OCI-LY1 (cell line): ENCODE results near the gene COLGALT1.

Experiments
- H2AFZ ChIP-seq: fragments of 200-600 bp; sonication (generic), shearing (Covaris generic); 2 replicates; pipeline ENCODE4 v1.6.0; 2014; ENCODE audit warnings: antibody characterized with exemption, mild to moderate bottlenecking, low read length
- H3F3A ChIP-seq: fragments of 200-600 bp; sonication (generic), shearing (Covaris generic); 2 replicates; pipeline ENCODE4 v1.6.0; 2014; ENCODE audit warnings: mild to moderate bottlenecking, antibody characterized with exemption, low read length, moderate library complexity; ENCODE audit not compliant: insufficient read depth
- H3K27ac ChIP-seq: fragments of 200-600 bp; sonication (generic); 2 replicates; pipeline ENCODE4 v1.5.1; 2014; ENCODE audit warnings: low read length, mixed run types, mild to moderate bottlenecking, low read depth; ENCODE audit not compliant: poor library complexity, severe bottlenecking
- H3K27me3 ChIP-seq: fragments of 200-600 bp; sonication (generic); 2 replicates; pipeline ENCODE4 v1.6.0; 2014; ENCODE audit warnings: antibody characterized with exemption, mild to moderate bottlenecking, low read length, moderate library complexity; ENCODE audit not compliant: insufficient read depth
- H3K36me3 ChIP-seq: fragments of 200-600 bp; sonication (generic); 2 replicates; pipeline ENCODE4 v1.6.1; 2014; ENCODE audit warnings: mild to moderate bottlenecking, antibody characterized with exemption, low read length, moderate library complexity, mixed read lengths; ENCODE audit not compliant: insufficient read depth
- H3K4me1 ChIP-seq: fragments of 200-600 bp; sonication (generic); 2 replicates; pipeline ENCODE4 v1.5.1; 2014; ENCODE audit warnings: mild to moderate bottlenecking, low read length, moderate library complexity; ENCODE audit not compliant: insufficient read depth, severe bottlenecking
- H3K4me2 ChIP-seq: fragments of 200-600 bp; sonication (generic), shearing (Covaris generic); 2 replicates; pipeline ENCODE4 v1.6.1; 2014; ENCODE audit warnings: low read length
- H3K4me3 ChIP-seq: fragments of 200-600 bp; sonication (generic); 2 replicates; pipeline ENCODE4 v1.5.1; 2014; ENCODE audit warnings: low read length, low read depth, mild to moderate bottlenecking, mixed read lengths; ENCODE audit not compliant: poor library complexity, severe bottlenecking
- H3K79me2 ChIP-seq: fragments of 200-600 bp; shearing (Covaris generic); 2 replicates; pipeline ENCODE4 v1.6.1; 2016; ENCODE audit warnings: mixed run types, low read length, mixed read lengths; ENCODE audit not compliant: insufficient read depth
- H3K9ac ChIP-seq: fragments of 200-600 bp; sonication (generic), shearing (Covaris generic); 2 replicates; pipeline ENCODE4 v1.6.1; 2014; ENCODE audit warnings: mild to moderate bottlenecking, low read length, mixed read lengths
- H3K9me2 ChIP-seq: fragments of 200-600 bp; sonication (generic), shearing (Covaris generic); 2 replicates; pipeline ENCODE4 v1.6.1; 2014; ENCODE audit warnings: low read depth, mild to moderate bottlenecking, low read length, mixed read lengths
- H3K9me3 ChIP-seq: fragments of 200-600 bp; shearing (Covaris generic); 2 replicates; pipeline ENCODE4 v1.6.1; 2014; ENCODE audit warnings: low read length, mixed read lengths
- H4K20me1 ChIP-seq: fragments of 200-600 bp; sonication (generic), shearing (Covaris generic); 2 replicates; pipeline ENCODE4 v1.6.0; 2016; ENCODE audit warnings: mild to moderate bottlenecking, low read length; ENCODE audit not compliant: insufficient read depth
- CTCF ChIP-seq: fragments of 200-600 bp; sonication (generic), shearing (Covaris generic); IDR thresholded peaks from 2 replicates; pipeline ENCODE4 v1.5.1; 2017; ENCODE audit warnings: mild to moderate bottlenecking, antibody characterized with exemption, low read length, moderate library complexity, mixed read lengths
- EZH2 ChIP-seq: fragments of 200-600 bp; sonication (generic), shearing (Covaris generic); IDR thresholded peaks from 2 replicates; pipeline ENCODE4 v1.8.0; 2017; ENCODE audit warnings: borderline replicate concordance, mixed run types, mild to moderate bottlenecking, antibody characterized with exemption, low read length, moderate library complexity, mixed read lengths

COLGALT1 gene

GRCh38 chr19:17572638-17573037 lies 17.2 kb downstream of the COLGALT1 start:
- no peaks in the 10 kb centered on the region for H3K27me3 ChIP-seq
- H3K36me3 ChIP-seq, result peaks cover 63% of the 10 kb centered on the region
- H3K9ac ChIP-seq, result no peak overlapping the region

GRCh38 chr19:17575871-17576757 lies 20.7 kb downstream of the COLGALT1 start:
- Histone ChIP-seq H3K27ac (no peak overlapping the region), H3K79me2 (no peaks in the 10 kb centered on the region), H3K9me2 (no peaks in the 10 kb centered on the region), H3K36me3 (peaks cover 56% of the 10 kb centered on the region), H3K4me3 (no peak overlapping the region), H3F3A (no peaks in the 10 kb centered on the region), H3K27me3 (no peaks in the 10 kb centered on the region), H4K20me1 (no peaks in the 10 kb centered on the region), H3K4me1 (no peaks in the 10 kb centered on the region), H3K9me3 (no peaks in the 10 kb centered on the region), H3K4me2 (no peak overlapping the region), H2AFZ (no peak overlapping the region), H3K9ac (no peak overlapping the region)
- TF ChIP-seq CTCF (no peak), EZH2 (no peak)

More at GRCh38 chr19:17572638-17573037, 17.2 kb downstream of the COLGALT1 start:
- no peak overlapping the region for H3K27ac ChIP-seq
- H3K4me2 ChIP-seq, result no peak overlapping the region
- no peak for TF ChIP-seq CTCF
- TF ChIP-seq EZH2, result no peak
- no peaks in the 10 kb centered on the region for H3K79me2 ChIP-seq
- no peaks in the 10 kb centered on the region for H3K9me2 ChIP-seq
- H4K20me1 ChIP-seq, result no peaks in the 10 kb centered on the region
- H3F3A ChIP-seq, result no peaks in the 10 kb centered on the region
- no peaks in the 10 kb centered on the region for H3K4me1 ChIP-seq
- H3K9me3 ChIP-seq, result no peaks in the 10 kb centered on the region
- no peak overlapping the region for H2AFZ ChIP-seq
- no peak overlapping the region for H3K4me3 ChIP-seq

- Histone ChIP-seq H3K4me3 (no peak overlapping the region), H3K4me1 (no peaks in the 10 kb centered on the region), H4K20me1 (no peaks in the 10 kb centered on the region), H3K9ac (no peak overlapping the region), H3K4me2 (no peak overlapping the region), H3K79me2 (no peaks in the 10 kb centered on the region), H3K27ac (no peak overlapping the region), H3K9me3 (no peaks in the 10 kb centered on the region), H3K9me2 (no peaks in the 10 kb centered on the region), H3F3A (no peaks in the 10 kb centered on the region), H2AFZ (no peak overlapping the region), H3K36me3 (peaks cover 58% of the 10 kb centered on the region), H3K27me3 (no peaks in the 10 kb centered on the region)
- no peak for TF ChIP-seq EZH2
- no peak for TF ChIP-seq CTCF
Observed at GRCh38 chr19:17576758-17577456, 21.5 kb downstream of the COLGALT1 start.
